ENCODE data around the gene RAPGEF6.

- no peak for TF ChIP-seq CTCF (optimal IDR thresholded peaks at IDR 0.05 in 1 of 3, IDR thresholded peaks at IDR 0.05 in 1 of 3, conservative IDR thresholded peaks at IDR 0.05 in 1 of 3; ENCODE audit: extremely low read depth in 1 of 3, insufficient read depth in 2 of 3, low read length in 3 of 3)
- no peak for TF ChIP-seq EZH2 (IDR thresholded peaks at IDR 0.05; ENCODE audit: low read length)
Observed at GRCh38 chr5:131482617-131483016, 152.4 kb downstream of the RAPGEF6 start.

All from keratinocyte (primary cell).